Panc1 (cell line): ENCODE data around the gene SLFN11. TPM values are rescaled to one million over a fixed set of nuclear protein-coding genes. Genes with fewer than 3 reads are reported as not detected.
A peak's percentile ranks its signal among the peaks of the same experiment; 100 is the strongest.

Source experiments
- ATAC-seq: fragments of 200-7000 bp; cut with Tn5 transposase; 2 replicates; pipeline ENCODE4 v1.9.1; 2020; ENCODE audit warnings: mild to moderate bottlenecking, moderate library complexity
- BruUV-seq: library from RNA; stranded (reverse); fragments of 400-500 nt; replicated peaks from 2 replicates; lab custom pipeline; 2021; lab: Mats Ljungman, UMichigan
- CTCF ChIA-PET: fragments of 300-600 bp; sonication (Branson Sonifier 250); formaldehyde crosslinking; loops from one replicate; lab custom pipeline; 2022; ENCODE audit warnings: antibody characterized with exemption; lab: Charles Lee
- POLR2A ChIA-PET: fragments of 300-600 bp; sonication (Branson Sonifier 250); formaldehyde crosslinking; loops from one replicate; lab custom pipeline; 2022; ENCODE audit warnings: antibody characterized with exemption; lab: Charles Lee
- DNase-seq: peaks from one replicate; pipeline ENCODE4 v3.0.0-alpha.2; 2010; ENCODE audit warnings: low read depth, low spot score
- H3K27ac ChIP-seq: 2 replicates; pipeline ENCODE4 v1.5.1; 2011; ENCODE audit warnings: mild to moderate bottlenecking, low read length, inconsistent platforms
- H3K27me3 ChIP-seq: fragments of 200-500 bp; sonication (Bioruptor generic); 2 replicates; pipeline ENCODE4 v1.6.0; 2014; ENCODE audit warnings: low read length, inconsistent platforms; ENCODE audit not compliant: control insufficient read depth, insufficient read depth
- H3K36me3 ChIP-seq: fragments of 200-500 bp; sonication (Bioruptor generic); 2 replicates; pipeline ENCODE4 v1.5.1; 2014; ENCODE audit warnings: inconsistent platforms, mild to moderate bottlenecking, low read length, moderate library complexity; ENCODE audit not compliant: control insufficient read depth, insufficient read depth
- H3K4me1 ChIP-seq: 2 replicates; pipeline ENCODE4 v1.5.1; 2011; ENCODE audit warnings: inconsistent platforms, mild to moderate bottlenecking, low read length, moderate library complexity; ENCODE audit not compliant: control insufficient read depth, insufficient read depth
- H3K4me3 ChIP-seq, 2 experiments: 2 replicates each; pipeline ENCODE4 v1.5.1; 2011 to 2012; ENCODE audit warnings: low read depth in 2 of 2, low read length in 2 of 2, mild to moderate bottlenecking in 2 of 2, inconsistent platforms in 1 of 2, moderate library complexity in 1 of 2
- H3K9me3 ChIP-seq: fragments of 200-500 bp; sonication (Bioruptor generic); 2 replicates; pipeline ENCODE4 v1.5.1; 2014; ENCODE audit warnings: low read depth, mild to moderate bottlenecking, inconsistent platforms, low read length, moderate library complexity; ENCODE audit not compliant: control insufficient read depth, insufficient read depth
- POLR2AphosphoS5 ChIP-seq: IDR thresholded peaks from 2 replicates; pipeline ENCODE4 v1.6.1; 2012; ENCODE audit warnings: mild to moderate bottlenecking, low read depth, low read length, moderate library complexity
- SIN3A ChIP-seq: IDR thresholded peaks from 2 replicates; pipeline ENCODE4 v1.6.1; 2012; ENCODE audit warnings: low read depth, mild to moderate bottlenecking, low read length, moderate library complexity, borderline replicate concordance; ENCODE audit not compliant: insufficient read depth
- TCF7L2 ChIP-seq: IDR thresholded peaks from 2 replicates; pipeline ENCODE4 v1.6.1; 2011; ENCODE audit warnings: mild to moderate bottlenecking, low read depth, low read length, inconsistent platforms
- in situ Hi-C: cut with HindIII; loops from 2 replicates; pipeline ENCODE4 v1.10.0; 2016; ENCODE audit warnings: low sequenced_read_pairs, low pct_unique_long_range_greater_than_20kb
- intact Hi-C: fragments of 100-400 bp; cut with micrococcal nuclease; formaldehyde crosslinking; loops from one replicate; pipeline ENCODE4 v1.10.0; 2022; ENCODE audit not compliant: unreplicated experiment
- total RNA-seq: library from RNA; stranded (reverse); gene quantifications from one replicate; pipeline ENCODE4 v1.2.1, GENCODE V29; 2021; ENCODE audit not compliant: unreplicated experiment
- TF ChIP-seq, protein P1 (sequence below), 2 experiments: IDR thresholded peaks; 2 replicates each; pipeline ENCODE4 v1.6.1; 2011 to 2012; ENCODE audit warnings: low read depth in 2 of 2, control low read depth in 1 of 2, low read length in 1 of 2, mild to moderate bottlenecking in 1 of 2, moderate library complexity in 1 of 2; ENCODE audit not compliant: insufficient read depth in 1 of 2
- TF ChIP-seq, protein P2 (sequence below): fragments of 450-650 bp; IDR thresholded peaks from 2 replicates; pipeline ENCODE4 v1.5.1; 2017; ENCODE audit warnings: mild to moderate bottlenecking

The SLFN11 gene
- total RNA-seq, 1 experiment from 2014 or later = 45.0 TPM

- CTCF ChIA-PET = interaction anchor here (2.2 to 2.4 kb wide), 2 partner anchors 219 to 225 kb away, joined by 11 to 12 read pairs; no protein-coding TSS in a partner anchor
- POLR2A ChIA-PET = no interaction called here
- Histone ChIP-seq H3K27me3 (peaks cover 2% of the 10 kb centered on the region; the same call in 1 of the 2 replicates), H3K4me3 (no peak overlapping the region), H3K9me3 (no peaks in the 10 kb centered on the region), H3K27ac (no peak overlapping the region), H3K36me3 (no peaks in the 10 kb centered on the region), H3K4me1 (no peaks in the 10 kb centered on the region)
- in situ Hi-C loops = loop anchor here (25.0 kb wide), 1 partner anchor 223 kb away; the partner anchor contains the start of gene SLFN12L
- DNase-seq = no peak
- BruUV-seq = no TSS peak
- TF ChIP-seq POLR2AphosphoS5 (no peak), SIN3A (no peak), TCF7L2 (no peak)
- TF ChIP-seq, protein P1, sequence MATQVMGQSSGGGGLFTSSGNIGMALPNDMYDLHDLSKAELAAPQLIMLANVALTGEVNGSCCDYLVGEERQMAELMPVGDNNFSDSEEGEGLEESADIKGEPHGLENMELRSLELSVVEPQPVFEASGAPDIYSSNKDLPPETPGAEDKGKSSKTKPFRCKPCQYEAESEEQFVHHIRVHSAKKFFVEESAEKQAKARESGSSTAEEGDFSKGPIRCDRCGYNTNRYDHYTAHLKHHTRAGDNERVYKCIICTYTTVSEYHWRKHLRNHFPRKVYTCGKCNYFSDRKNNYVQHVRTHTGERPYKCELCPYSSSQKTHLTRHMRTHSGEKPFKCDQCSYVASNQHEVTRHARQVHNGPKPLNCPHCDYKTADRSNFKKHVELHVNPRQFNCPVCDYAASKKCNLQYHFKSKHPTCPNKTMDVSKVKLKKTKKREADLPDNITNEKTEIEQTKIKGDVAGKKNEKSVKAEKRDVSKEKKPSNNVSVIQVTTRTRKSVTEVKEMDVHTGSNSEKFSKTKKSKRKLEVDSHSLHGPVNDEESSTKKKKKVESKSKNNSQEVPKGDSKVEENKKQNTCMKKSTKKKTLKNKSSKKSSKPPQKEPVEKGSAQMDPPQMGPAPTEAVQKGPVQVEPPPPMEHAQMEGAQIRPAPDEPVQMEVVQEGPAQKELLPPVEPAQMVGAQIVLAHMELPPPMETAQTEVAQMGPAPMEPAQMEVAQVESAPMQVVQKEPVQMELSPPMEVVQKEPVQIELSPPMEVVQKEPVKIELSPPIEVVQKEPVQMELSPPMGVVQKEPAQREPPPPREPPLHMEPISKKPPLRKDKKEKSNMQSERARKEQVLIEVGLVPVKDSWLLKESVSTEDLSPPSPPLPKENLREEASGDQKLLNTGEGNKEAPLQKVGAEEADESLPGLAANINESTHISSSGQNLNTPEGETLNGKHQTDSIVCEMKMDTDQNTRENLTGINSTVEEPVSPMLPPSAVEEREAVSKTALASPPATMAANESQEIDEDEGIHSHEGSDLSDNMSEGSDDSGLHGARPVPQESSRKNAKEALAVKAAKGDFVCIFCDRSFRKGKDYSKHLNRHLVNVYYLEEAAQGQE (IDR thresholded peaks at IDR 0.05; ENCODE audit: insufficient read depth in 1 of 2, low read depth in 2 of 2, low read length in 1 of 2) = no peak
- TF ChIP-seq, protein P2, sequence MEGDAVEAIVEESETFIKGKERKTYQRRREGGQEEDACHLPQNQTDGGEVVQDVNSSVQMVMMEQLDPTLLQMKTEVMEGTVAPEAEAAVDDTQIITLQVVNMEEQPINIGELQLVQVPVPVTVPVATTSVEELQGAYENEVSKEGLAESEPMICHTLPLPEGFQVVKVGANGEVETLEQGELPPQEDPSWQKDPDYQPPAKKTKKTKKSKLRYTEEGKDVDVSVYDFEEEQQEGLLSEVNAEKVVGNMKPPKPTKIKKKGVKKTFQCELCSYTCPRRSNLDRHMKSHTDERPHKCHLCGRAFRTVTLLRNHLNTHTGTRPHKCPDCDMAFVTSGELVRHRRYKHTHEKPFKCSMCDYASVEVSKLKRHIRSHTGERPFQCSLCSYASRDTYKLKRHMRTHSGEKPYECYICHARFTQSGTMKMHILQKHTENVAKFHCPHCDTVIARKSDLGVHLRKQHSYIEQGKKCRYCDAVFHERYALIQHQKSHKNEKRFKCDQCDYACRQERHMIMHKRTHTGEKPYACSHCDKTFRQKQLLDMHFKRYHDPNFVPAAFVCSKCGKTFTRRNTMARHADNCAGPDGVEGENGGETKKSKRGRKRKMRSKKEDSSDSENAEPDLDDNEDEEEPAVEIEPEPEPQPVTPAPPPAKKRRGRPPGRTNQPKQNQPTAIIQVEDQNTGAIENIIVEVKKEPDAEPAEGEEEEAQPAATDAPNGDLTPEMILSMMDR = no peak
- no peak for ATAC-seq
- intact Hi-C loops = no loop called here
These were observed 59.5 kb downstream of the SLFN11 start for GRCh38 chr17:35313875-35314409.

DNA sequence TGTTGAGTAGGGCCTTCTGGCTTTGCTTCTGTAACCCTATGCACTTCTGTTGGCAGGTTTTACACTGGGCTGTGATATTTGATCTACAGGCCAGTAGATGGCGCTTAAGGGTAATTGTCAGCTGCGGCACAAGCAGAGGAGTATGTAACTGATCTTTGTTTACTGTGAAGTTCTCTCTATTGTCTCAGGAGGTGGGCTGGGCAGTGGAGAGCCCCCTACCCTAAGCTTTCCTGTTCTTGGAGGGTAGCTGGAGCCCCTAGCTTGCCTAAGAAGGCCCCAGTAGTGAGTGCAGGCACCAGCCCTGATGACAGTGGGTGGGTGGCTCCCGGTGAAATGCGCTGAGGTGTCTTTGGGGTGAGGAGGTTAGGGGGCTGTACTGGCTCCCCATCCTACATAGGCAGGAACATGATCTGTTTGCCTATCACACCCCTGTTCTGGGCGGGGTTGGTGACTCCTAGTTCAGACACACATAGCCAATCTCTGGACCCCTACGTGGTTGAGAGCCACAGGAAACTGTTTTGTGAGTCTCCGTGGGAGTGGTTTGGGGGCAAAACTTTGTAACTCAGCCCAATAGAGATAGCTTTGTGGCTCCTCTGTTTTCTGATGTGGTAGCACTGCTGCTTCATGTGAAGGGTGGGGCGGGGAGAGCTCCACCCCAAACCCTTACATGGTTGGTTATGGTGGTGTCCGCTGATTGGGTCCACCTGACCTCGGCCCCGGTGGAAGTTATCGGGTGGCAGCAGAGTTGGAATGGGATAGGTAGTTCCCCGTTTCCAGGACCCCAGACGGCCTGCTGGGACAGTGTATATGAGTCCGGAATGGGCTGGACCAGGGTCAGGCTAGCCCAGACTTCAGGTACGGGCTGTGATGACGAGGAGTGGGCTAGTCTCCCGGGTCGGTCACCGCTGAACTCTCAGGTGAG, 60.4 kb downstream of the SLFN11 start:
- ATAC-seq = peak; percentile 98
- peak; percentile 32 for DNase-seq
- CTCF ChIA-PET = interaction anchor here (0.6 to 2.4 kb wide), 7 partner anchors 12 to 506 kb away, joined by 3 to 12 read pairs (median 3); no protein-coding TSS in a partner anchor
- TF ChIP-seq POLR2AphosphoS5 = no peak
- TF ChIP-seq, protein P2 = peak; percentile 84
- BruUV-seq = no TSS peak
- Histone ChIP-seq H3K27me3 (no peaks in the 10 kb centered on the region; the same call in 1 of the 2 replicates), H3K36me3 (no peaks in the 10 kb centered on the region), H3K4me3 (no peak overlapping the region), H3K4me1 (no peaks in the 10 kb centered on the region), H3K27ac (no peak overlapping the region), H3K9me3 (no peaks in the 10 kb centered on the region)
- POLR2A ChIA-PET = no interaction called here
- in situ Hi-C loops (loop anchor here (25.0 kb wide), 1 partner anchor 224 kb away; the partner anchor contains the start of gene SLFN12L), intact Hi-C loops (loop anchor here (1.0 kb wide), 1 partner anchor 220 kb away; no protein-coding TSS in a partner anchor)
